H1 (cell line): ENCODE measurements around the gene RNPS1. TPM values are rescaled to one million over a fixed set of nuclear protein-coding genes. Genes with fewer than 3 reads are reported as not detected.

ENCODE experiments used
- BCL11A ChIP-seq, 2 experiments: IDR thresholded peaks; one replicate each; pipeline ENCODE4 v1.6.1; 2011; ENCODE audit warnings: low read depth in 2 of 2, low read length in 2 of 2, mild to moderate bottlenecking in 2 of 2
- CHD1 ChIP-seq: IDR thresholded peaks from 2 replicates; pipeline ENCODE4 v1.6.1; 2012; ENCODE audit warnings: low read depth, low read length, improper control_type of control experiment
- CREB1 ChIP-seq: IDR thresholded peaks from 2 replicates; pipeline ENCODE4 v1.6.1; 2012; ENCODE audit warnings: inconsistent platforms
- CTBP2 ChIP-seq: IDR thresholded peaks from 2 replicates; pipeline ENCODE4 v1.7.0; 2011; ENCODE audit warnings: borderline replicate concordance, mild to moderate bottlenecking, moderate library complexity, mixed read lengths, low read length; ENCODE audit not compliant: insufficient read depth, insufficient read length
- CTCF ChIP-seq, 3 experiments: IDR thresholded peaks; 1 replicate in 2 of 3; 2 replicates in 1 of 3; pipeline versions ENCODE4 v1.5.1 to v1.6.1; 2011; ENCODE audit warnings: low read length in 3 of 3, mild to moderate bottlenecking in 3 of 3, inconsistent platforms in 2 of 3, low read depth in 1 of 3, moderate library complexity in 1 of 3; ENCODE audit not compliant: insufficient read depth in 1 of 3; ENCODE audit errors: control extremely low read depth in 1 of 3
- E2F6 ChIP-seq: IDR thresholded peaks from 2 replicates; pipeline ENCODE4 v1.6.1; 2012; ENCODE audit warnings: inconsistent platforms
- EZH2 ChIP-seq: fragments of 200-600 bp; sonication (generic); IDR thresholded peaks from 2 replicates; pipeline ENCODE4 v1.7.1; 2012; ENCODE audit warnings: low read depth, mild to moderate bottlenecking, moderate library complexity, low read length, inconsistent platforms; ENCODE audit not compliant: severe bottlenecking
- FOSL1 ChIP-seq: IDR thresholded peaks from 2 replicates; pipeline ENCODE4 v1.6.1; 2011; ENCODE audit warnings: mild to moderate bottlenecking, low read depth, low read length, moderate library complexity; ENCODE audit not compliant: insufficient read depth
- HDAC2 ChIP-seq, 2 experiments: fragments of 300-600 bp in 1 of 2; sonication (generic) in 1 of 2; IDR thresholded peaks; 2 replicates each; pipeline ENCODE4 v1.6.1; 2011 to 2012; ENCODE audit warnings: low read depth in 2 of 2, low read length in 2 of 2, mild to moderate bottlenecking in 2 of 2, moderate library complexity in 2 of 2, borderline replicate concordance in 1 of 2, inconsistent platforms in 1 of 2
- HDAC6 ChIP-seq: IDR thresholded peaks from one replicate; pipeline ENCODE4 v1.7.1; 2012; ENCODE audit warnings: low read depth, mild to moderate bottlenecking, inconsistent platforms, low read length, moderate library complexity
- JUND ChIP-seq: IDR thresholded peaks from 2 replicates; pipeline ENCODE4 v1.6.1; 2011; ENCODE audit warnings: mild to moderate bottlenecking, improper control_type of control experiment, low read length
- KDM4A ChIP-seq: IDR thresholded peaks from one replicate; pipeline ENCODE4 v1.7.1; 2012; ENCODE audit warnings: low read depth, mild to moderate bottlenecking, moderate library complexity, low read length, inconsistent platforms; ENCODE audit not compliant: severe bottlenecking
- KDM5A ChIP-seq: fragments of 200-600 bp; IDR thresholded peaks from 2 replicates; pipeline ENCODE4 v1.7.1; 2012; ENCODE audit warnings: mild to moderate bottlenecking, low read length, inconsistent platforms, mixed read lengths
- NANOG ChIP-seq: IDR thresholded peaks from 2 replicates; pipeline ENCODE4 v1.6.1; 2011; ENCODE audit warnings: low read length, low read depth, mild to moderate bottlenecking, inconsistent platforms; ENCODE audit not compliant: insufficient read depth, poor library complexity, severe bottlenecking
- POLR2A ChIP-seq, 2 experiments: IDR thresholded peaks; 1 replicate in 1 of 2; 2 replicates in 1 of 2; pipeline ENCODE4 v1.6.1; 2011; ENCODE audit warnings: low read depth in 2 of 2, low read length in 2 of 2, mild to moderate bottlenecking in 2 of 2; ENCODE audit errors: control extremely low read depth in 1 of 2
- POLR2AphosphoS5 ChIP-seq: IDR thresholded peaks from 2 replicates; pipeline ENCODE4 v1.6.1; 2011; ENCODE audit warnings: low read depth, low read length
- RFX5 ChIP-seq: IDR thresholded peaks from 2 replicates; pipeline ENCODE4 v1.6.1; 2011; ENCODE audit warnings: low read depth, low read length, improper control_type of control experiment, borderline replicate concordance
- SIRT6 ChIP-seq: IDR thresholded peaks from one replicate; pipeline ENCODE4 v1.7.1; 2012; ENCODE audit warnings: low read length, inconsistent platforms
- TAF1 ChIP-seq: IDR thresholded peaks from 2 replicates; pipeline ENCODE4 v1.6.1; 2011; ENCODE audit warnings: mild to moderate bottlenecking, low read depth, low read length
- TCF12 ChIP-seq: IDR thresholded peaks from 2 replicates; pipeline ENCODE4 v1.6.1; 2011; ENCODE audit warnings: low read depth, mild to moderate bottlenecking, low read length
- polyA plus RNA-seq, 7 experiments: library from polyadenylated mRNA; depleted of rRNA in 3 of 7; stranded (reverse) in 5 of 7; unstranded in 2 of 7; fragments of >200 nt in 5 of 7; fragments of 200-250 nt in 2 of 7; gene quantifications; 1 replicate in 5 of 7; 2 replicates in 1 of 7; 4 replicates in 1 of 7; pipeline versions ENCODE4 v1.2.1 to v1.2.3, GENCODE V29; 2011 to 2013; ENCODE audit warnings: missing spikeins in 2 of 7, mixed read lengths in 2 of 7
- total RNA-seq: library from RNA; stranded (reverse); fragmentation: NEBNext Ultra II Directional; extraction: Animal tissue kit (Norgen Biotek cat#: 25700); gene quantifications from 2 replicates; pipeline ENCODE4 v1.2.1, GENCODE V29; 2021

Gene RNPS1
- total and polyA plus RNA-seq, 2 of the 8 experiments (the other 6 are each of a cell fraction or from before 2014, with no cell fraction given): 330 to 350 TPM

GRCh38 chr16:2205104-2205966 is 62.6 kb downstream of the RNPS1 start, which contains the start of gene MLST8 (continued):
- TF ChIP-seq CTCF (IDR thresholded peaks at IDR 0.05; ENCODE audit: control extremely low read depth in 1 of 3, insufficient read depth in 1 of 3, low read depth in 1 of 3, low read length in 3 of 3) (no peak), KDM5A (peak; percentile 65; the same call in 1 of the 2 replicates), CREB1 (peak; percentile 60; the same call in 1 of the 2 replicates), JUND (peak; percentile 88), BCL11A (IDR thresholded peaks at IDR 0.05; ENCODE audit: low read depth in 2 of 2, low read length in 2 of 2) (no peak), POLR2AphosphoS5 (peak; percentile 82), POLR2A (IDR thresholded peaks at IDR 0.05; ENCODE audit: control extremely low read depth in 1 of 2, low read depth in 2 of 2, low read length in 2 of 2) (peak in 1 of 2 experiments; percentile 94; a peak in 2 of 3 replicates), FOSL1 (no peak), E2F6 (no peak), EZH2 (no peak), CTBP2 (peak; percentile 56), HDAC6 (no peak), KDM4A (peak; percentile 98), RFX5 (no peak), HDAC2 (IDR thresholded peaks at IDR 0.05; ENCODE audit: borderline replicate concordance in 1 of 2, low read depth in 2 of 2, low read length in 2 of 2) (no peak; a peak in 1 of 4 replicates), CHD1 (peak; percentile 80; the same call in 1 of the 2 replicates), NANOG (peak; percentile 7), TAF1 (peak; percentile 85), TCF12 (0 out of 2 replicates have a peak, but pooled peaks have one; percentile 11), SIRT6 (no peak)
